GM12865 (cell line): ENCODE data around the gene MED13L.

Experiments used
- DNase-seq: peaks from one replicate; pipeline ENCODE4 v3.0.0; 2010; ENCODE audit warnings: low read depth
- H3K4me3 ChIP-seq: 2 replicates; pipeline ENCODE4 v1.5.1; 2011; ENCODE audit warnings: mild to moderate bottlenecking, low read depth, low read length, control low read depth
- TF ChIP-seq, protein P1 (sequence below): IDR thresholded peaks from 2 replicates; pipeline ENCODE4 v1.5.1; 2011; ENCODE audit warnings: low read length, control low read depth, low read depth, inconsistent platforms; ENCODE audit not compliant: insufficient read depth; ENCODE audit errors: missing control alignments

Gene MED13L

DNA sequence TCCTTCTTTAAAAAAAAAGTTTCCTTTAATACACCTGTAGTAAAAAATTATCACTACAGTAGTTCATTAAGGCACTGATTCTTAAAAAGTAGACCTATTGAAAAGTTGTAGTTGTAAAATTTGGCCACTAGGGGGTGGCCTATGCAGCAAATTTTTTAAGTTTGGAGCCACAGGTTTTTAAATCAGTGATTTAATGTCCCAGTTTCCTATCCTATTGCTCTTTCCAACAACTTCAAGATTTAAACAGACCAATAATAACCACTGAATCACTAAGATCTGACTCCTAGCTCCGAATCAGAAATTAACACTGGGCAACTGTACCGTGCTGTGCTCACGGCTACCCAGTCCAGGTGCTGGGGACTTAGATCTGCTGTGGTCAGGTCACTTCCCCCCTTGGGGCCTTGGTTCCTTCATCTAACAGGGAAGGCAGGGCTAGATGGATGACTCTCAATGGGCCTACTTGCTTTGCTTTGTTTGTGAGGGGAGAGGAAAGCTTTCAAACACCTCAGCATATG lies 279.3 kb downstream of the MED13L start:
- TF ChIP-seq, protein P1, sequence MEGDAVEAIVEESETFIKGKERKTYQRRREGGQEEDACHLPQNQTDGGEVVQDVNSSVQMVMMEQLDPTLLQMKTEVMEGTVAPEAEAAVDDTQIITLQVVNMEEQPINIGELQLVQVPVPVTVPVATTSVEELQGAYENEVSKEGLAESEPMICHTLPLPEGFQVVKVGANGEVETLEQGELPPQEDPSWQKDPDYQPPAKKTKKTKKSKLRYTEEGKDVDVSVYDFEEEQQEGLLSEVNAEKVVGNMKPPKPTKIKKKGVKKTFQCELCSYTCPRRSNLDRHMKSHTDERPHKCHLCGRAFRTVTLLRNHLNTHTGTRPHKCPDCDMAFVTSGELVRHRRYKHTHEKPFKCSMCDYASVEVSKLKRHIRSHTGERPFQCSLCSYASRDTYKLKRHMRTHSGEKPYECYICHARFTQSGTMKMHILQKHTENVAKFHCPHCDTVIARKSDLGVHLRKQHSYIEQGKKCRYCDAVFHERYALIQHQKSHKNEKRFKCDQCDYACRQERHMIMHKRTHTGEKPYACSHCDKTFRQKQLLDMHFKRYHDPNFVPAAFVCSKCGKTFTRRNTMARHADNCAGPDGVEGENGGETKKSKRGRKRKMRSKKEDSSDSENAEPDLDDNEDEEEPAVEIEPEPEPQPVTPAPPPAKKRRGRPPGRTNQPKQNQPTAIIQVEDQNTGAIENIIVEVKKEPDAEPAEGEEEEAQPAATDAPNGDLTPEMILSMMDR: peak; percentile 56
- DNase-seq: peak; percentile 53
- H3K4me3 ChIP-seq: no peak overlapping the region

DNA sequence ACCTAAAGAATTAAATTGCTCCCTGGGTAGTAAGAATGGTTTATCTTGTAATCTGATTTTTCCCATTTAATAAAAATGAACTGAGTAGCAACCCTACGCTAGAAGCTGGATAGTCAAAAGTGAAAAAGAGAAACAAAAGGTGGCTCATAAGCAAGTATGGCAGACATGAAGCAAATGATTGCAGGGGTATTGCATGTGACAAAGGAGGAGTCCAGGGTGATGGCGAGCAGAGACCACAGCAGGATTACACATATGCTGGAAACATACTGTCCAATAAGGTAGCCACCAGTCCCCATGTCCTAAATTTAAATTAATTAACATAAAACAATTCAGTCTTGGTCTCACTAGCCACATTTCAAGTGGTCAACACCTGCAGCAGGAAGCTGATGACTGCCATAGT lies 283.8 kb downstream of the MED13L start:
- TF ChIP-seq, protein P1: no peak
- H3K4me3 ChIP-seq: no peak overlapping the region
- DNase-seq: no peak

DNA sequence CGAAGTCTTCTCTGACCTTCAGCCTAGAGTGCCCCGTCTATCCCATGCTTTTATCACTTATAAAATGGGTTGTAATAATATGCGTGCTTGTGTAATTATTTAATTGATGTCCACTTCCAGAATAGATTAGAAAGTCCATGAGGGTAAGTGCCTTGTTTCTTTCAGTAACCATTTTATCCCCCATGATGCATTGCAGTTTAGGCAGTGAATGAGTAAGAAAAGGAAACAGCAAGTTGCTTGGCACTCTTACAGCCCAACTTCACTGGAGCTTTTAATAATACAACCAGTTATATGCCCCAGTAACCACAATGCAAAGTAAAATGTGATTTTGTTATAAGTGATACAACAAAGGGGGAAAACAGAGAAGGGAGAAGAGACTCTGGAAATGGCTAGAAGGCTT lies 287.3 kb downstream of the MED13L start:
- TF ChIP-seq, protein P1: no peak
- no peak overlapping the region for H3K4me3 ChIP-seq
- no peak for DNase-seq

DNA sequence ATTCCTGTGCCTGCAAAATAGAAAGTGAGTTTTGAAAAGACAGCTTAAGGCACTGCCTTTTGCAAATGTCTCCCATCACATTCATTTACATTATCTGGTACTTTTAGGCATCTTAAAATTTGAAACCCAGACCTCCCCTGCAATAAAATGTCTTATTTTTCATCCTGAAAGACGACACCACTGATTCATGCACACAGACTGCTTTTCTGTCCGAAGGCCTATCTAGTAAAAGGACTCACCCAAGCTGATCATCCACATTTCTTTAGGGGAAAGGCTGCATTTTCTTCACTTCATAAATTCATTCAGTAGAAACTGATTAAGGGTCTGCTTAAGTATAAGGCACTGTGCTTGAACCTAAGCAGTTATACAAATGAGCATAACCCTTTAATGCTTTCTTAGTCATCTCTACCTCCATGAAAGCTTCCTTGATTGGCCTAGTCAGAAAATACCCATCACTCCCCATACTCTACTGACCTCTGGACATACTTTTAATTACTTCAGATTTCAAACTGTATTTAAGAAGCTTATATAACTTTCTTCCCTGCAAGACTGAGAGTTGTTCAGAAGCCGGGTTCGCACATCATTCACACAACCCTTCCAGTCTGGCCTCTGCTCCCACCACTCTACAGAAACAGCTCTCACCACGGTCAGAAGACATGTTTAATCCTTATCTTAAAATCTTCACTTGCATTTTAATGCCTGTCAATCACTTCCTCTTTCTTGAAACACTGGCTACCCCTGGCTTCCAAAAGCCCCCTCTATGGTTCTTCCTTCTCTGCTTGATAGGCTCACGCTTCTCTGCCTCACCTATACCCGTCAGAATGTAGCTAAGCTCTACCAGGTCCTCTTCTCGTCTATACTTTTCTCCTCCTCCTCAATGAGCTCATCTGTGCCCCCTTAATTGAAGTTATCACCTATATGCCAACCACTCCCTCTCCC lies 288.6 kb downstream of the MED13L start:
- DNase-seq: no peak
- no peak overlapping the region for H3K4me3 ChIP-seq
- TF ChIP-seq, protein P1: no peak

DNA sequence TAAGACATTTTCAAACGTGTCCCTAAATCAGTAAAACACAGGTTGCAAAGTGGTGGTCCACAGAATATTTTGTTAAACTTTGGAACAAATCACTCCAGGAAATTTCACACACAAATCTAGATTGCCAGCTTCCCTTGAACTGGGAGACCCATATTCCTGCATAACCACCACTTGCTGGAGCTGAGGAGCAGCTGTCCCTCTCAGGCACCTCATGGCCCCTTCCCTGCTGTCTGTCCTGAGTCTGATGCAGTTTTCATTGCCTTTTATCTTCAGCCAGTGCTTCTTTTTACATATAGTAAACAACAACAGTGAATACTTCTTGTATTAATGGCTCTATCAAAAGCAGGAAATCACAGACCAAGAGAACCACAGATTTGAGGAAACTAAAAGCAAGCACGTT lies 289.3 kb downstream of the MED13L start:
- DNase-seq: no peak

DNA sequence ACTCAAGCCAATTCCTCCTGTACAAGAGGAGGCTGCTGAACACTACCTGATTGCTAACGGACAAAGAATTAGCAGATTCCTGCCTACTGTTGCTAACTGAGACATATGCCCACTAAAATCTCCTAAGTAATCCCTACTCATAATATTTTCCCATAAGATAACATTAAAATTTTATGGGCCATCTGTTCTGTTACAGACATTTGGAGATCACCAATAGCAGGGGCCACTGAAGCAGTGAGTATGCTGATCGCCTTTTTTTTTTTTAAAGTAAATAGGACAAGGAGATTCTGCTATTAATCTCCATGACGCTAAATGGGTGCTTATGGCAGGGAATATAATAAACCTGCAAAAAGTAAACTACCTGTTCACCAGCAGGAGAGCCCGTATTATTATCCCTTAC lies 292.9 kb downstream of the MED13L start:
- TF ChIP-seq, protein P1: no peak
- no peak overlapping the region for H3K4me3 ChIP-seq
- DNase-seq: no peak

More for the DNA sequence above, 289.3 kb downstream of the MED13L start:
- H3K4me3 ChIP-seq: no peak overlapping the region
- TF ChIP-seq, protein P1: no peak

DNA sequence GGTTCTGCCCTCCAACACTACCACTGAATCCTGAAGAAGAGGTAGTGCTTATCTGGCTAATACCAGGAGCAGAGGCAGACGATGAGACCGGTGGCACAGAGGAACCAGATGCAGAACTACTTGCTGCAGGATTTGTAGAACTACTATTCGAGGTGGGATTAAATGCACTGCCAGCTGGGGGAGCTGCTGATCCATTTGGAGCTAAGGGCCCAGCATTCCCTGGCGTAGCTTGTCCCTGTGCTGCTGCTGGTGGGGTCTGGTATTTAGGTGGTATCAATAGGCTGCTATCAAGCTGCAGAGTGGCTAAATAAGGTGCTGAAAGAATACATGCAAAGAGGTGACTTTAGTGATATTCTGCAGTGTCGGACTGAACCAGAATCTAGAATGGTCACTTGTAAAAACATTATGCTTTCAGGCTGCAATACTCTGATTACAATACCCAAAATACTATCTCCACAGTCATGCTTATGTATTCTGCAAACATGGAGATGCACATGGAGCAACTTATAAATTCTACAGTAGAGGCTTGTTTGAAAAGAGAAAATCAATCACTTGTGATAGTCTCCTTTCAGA lies 294.2 kb downstream of the MED13L start:
- peak; percentile 5 for DNase-seq
- TF ChIP-seq, protein P1: peak; percentile 4

More for the DNA sequence above, 294.2 kb downstream of the MED13L start:
- H3K4me3 ChIP-seq: no peak overlapping the region
